WTC11 (cell line): Measurements from ENCODE around the gene HIPK2. TPM values are rescaled to one million over a fixed set of nuclear protein-coding genes. Genes with fewer than 3 reads are reported as not detected.

ENCODE experiments used
- ATAC-seq: fragments of 200-7000 bp; cut with Tn5 transposase; 2 replicates; pipeline ENCODE4 v1.10.0; 2021; ENCODE audit warnings: mild to moderate bottlenecking, moderate library complexity
- CTCF ChIA-PET: fragments of 300-600 bp; sonication (Branson Sonifier 250); formaldehyde crosslinking; loops from one replicate; lab custom pipeline; 2021; ENCODE audit warnings: antibody characterized with exemption; lab: Charles Lee
- POLR2A ChIA-PET: fragments of 350-600 bp; sonication (Branson Sonifier 250); formaldehyde crosslinking; loops from one replicate; lab custom pipeline; 2021; ENCODE audit warnings: antibody characterized with exemption; lab: Charles Lee
- DNase-seq: peaks from one replicate; pipeline ENCODE4 v3.0.0; 2021; ENCODE audit warnings: low spot score
- H3K27ac Mint-ChIP-seq: 2 replicates; pipeline ENCODE4 v1.8.0; 2021; ENCODE audit warnings: mixed read lengths
- H3K27me3 Mint-ChIP-seq: 2 replicates; pipeline ENCODE4 v1.8.0; 2021; ENCODE audit warnings: low read depth, mild to moderate bottlenecking, moderate library complexity, mixed read lengths
- H3K36me3 Mint-ChIP-seq: 2 replicates; pipeline ENCODE4 v1.8.0; 2021; ENCODE audit warnings: mixed read lengths
- H3K4me1 Mint-ChIP-seq: 2 replicates; pipeline ENCODE4 v1.8.0; 2022; ENCODE audit warnings: mixed read lengths
- H3K4me3 Mint-ChIP-seq: 2 replicates; pipeline ENCODE4 v1.8.0; 2021; ENCODE audit warnings: mild to moderate bottlenecking, moderate library complexity, mixed read lengths
- H3K9me3 Mint-ChIP-seq: 2 replicates; pipeline ENCODE4 v1.8.0; 2021; ENCODE audit warnings: mixed read lengths
- CREB1 ChIP-seq: sonication (generic); formaldehyde crosslinking; IDR thresholded peaks from 2 replicates; pipeline ENCODE4 v1.8.0; 2023; ENCODE audit warnings: mild to moderate bottlenecking, missing genetic modification reagents
- ETV6 ChIP-seq: sonication (generic); formaldehyde crosslinking; IDR thresholded peaks from 2 replicates; pipeline ENCODE4 v1.8.1; 2022; ENCODE audit warnings: mild to moderate bottlenecking, missing genetic modification reagents
- JUN ChIP-seq: sonication (generic); formaldehyde crosslinking; IDR thresholded peaks from 2 replicates; pipeline ENCODE4 v1.8.0; 2023; ENCODE audit warnings: mild to moderate bottlenecking, missing genetic modification reagents
- NFATC4 ChIP-seq: fragments of 250-450 bp; sonication (Bioruptor Pico); IDR thresholded peaks from 2 replicates; pipeline ENCODE4 v1.9.0; 2021; ENCODE audit warnings: mild to moderate bottlenecking
- NFYB ChIP-seq: sonication (generic); formaldehyde crosslinking; conservative IDR thresholded peaks from 2 replicates; pipeline ENCODE4 v1.8.0; 2022; ENCODE audit warnings: low read depth, missing genetic modification reagents
- SOX15 ChIP-seq: fragments of 250-450 bp; sonication (Bioruptor Pico); IDR thresholded peaks from 2 replicates; pipeline ENCODE4 v1.9.0; 2021; ENCODE audit warnings: mild to moderate bottlenecking
- TEAD1 ChIP-seq: sonication (generic); formaldehyde crosslinking; IDR thresholded peaks from 2 replicates; pipeline ENCODE4 v1.8.0; 2022; ENCODE audit warnings: mild to moderate bottlenecking, missing genetic modification reagents
- ZNF416 ChIP-seq: fragments of 250-450 bp; sonication (Bioruptor Pico); IDR thresholded peaks from 2 replicates; pipeline ENCODE4 v1.9.0; 2021; ENCODE audit warnings: mild to moderate bottlenecking, inconsistent platforms
- total RNA-seq: library from RNA; stranded (reverse); gene quantifications from 3 replicates; pipeline ENCODE4 v1.2.3, GENCODE V29; 2021
- TF ChIP-seq, protein P1 (sequence below): sonication (generic); formaldehyde crosslinking; IDR thresholded peaks from 2 replicates; pipeline ENCODE4 v1.8.1; 2023; ENCODE audit warnings: mild to moderate bottlenecking, missing genetic modification reagents, moderate library complexity
- TF ChIP-seq, protein P2 (sequence below): sonication (generic); formaldehyde crosslinking; IDR thresholded peaks from 2 replicates; pipeline ENCODE4 v1.8.1; 2023; ENCODE audit warnings: mild to moderate bottlenecking, missing genetic modification reagents, borderline replicate concordance
- TF ChIP-seq, protein P3 (sequence below): sonication (generic); formaldehyde crosslinking; IDR thresholded peaks from 2 replicates; pipeline ENCODE4 v1.8.0; 2022; ENCODE audit warnings: mild to moderate bottlenecking, missing genetic modification reagents
- TF ChIP-seq, protein P4 (sequence below): fragments of 250-450 bp; sonication (Bioruptor Pico); conservative IDR thresholded peaks from 2 replicates; pipeline ENCODE4 v1.9.0; 2021; ENCODE audit warnings: mild to moderate bottlenecking
- TF ChIP-seq, protein P5 (sequence below): sonication (generic); formaldehyde crosslinking; IDR thresholded peaks from 2 replicates; pipeline ENCODE4 v1.8.0; 2023; ENCODE audit warnings: missing genetic modification reagents, mild to moderate bottlenecking, borderline replicate concordance
- TF ChIP-seq, protein P6 (sequence below): fragments of 250-450 bp; sonication (Bioruptor Pico); IDR thresholded peaks from 2 replicates; pipeline ENCODE4 v1.8.0; 2021; ENCODE audit warnings: mild to moderate bottlenecking

The HIPK2 gene
- total RNA-seq, 1 experiment from 2014 or later, result 25.3 TPM

DNA sequence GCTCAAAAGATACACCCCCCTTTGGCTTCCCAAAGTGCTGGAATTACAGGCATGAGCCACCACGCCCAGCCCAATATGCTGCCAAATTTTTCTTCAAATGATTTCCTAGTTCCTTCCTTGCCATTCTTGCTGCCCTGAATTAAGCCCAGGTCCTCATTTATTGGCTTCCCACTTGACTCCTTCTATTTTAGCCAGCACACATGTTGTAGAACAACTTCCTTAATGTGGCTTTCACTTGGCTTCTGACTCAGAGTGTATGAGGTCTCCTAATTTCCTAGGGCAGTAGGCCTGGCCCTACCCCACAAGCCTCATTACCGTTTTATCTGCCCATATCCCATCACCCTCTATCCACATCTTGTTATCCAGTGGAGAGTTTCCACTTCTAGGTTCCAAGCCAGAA, 21.8 kb upstream of the HIPK2 start (continued):
- TF ChIP-seq, protein P1, sequence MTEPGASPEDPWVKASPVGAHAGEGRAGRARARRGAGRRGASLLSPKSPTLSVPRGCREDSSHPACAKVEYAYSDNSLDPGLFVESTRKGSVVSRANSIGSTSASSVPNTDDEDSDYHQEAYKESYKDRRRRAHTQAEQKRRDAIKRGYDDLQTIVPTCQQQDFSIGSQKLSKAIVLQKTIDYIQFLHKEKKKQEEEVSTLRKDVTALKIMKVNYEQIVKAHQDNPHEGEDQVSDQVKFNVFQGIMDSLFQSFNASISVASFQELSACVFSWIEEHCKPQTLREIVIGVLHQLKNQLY (CRISPR knock-in tag), result no peak

DNA sequence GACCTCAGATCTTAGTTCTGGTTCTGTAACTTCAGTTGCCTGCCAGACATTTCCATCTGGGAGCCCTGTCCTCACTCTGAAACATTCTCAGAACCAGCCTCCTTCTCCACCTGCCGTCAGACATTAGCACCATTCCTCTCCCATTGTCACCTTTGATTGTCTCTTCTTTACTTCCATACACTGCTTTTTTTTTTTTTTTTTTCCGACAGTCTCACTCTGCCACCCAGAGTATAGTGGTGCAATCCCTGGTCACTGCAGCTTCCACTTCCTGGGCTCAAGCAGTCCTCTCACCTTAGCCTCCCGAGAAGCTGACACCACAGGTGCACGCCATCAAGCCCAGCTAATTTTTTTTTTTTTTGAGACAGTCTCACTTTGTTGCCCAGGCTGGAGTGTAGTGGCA, 21.1 kb upstream of the HIPK2 start:
- CTCF ChIA-PET, result no interaction called here
- TF ChIP-seq CREB1 (CRISPR knock-in tag) (no peak), NFATC4 (no peak), TEAD1 (CRISPR knock-in tag) (no peak)
- POLR2A ChIA-PET, result interaction anchor here (1.1 kb wide), 1 partner anchor 9 kb away, joined by 3 read pairs; no protein-coding TSS in a partner anchor
- Mint-ChIP-seq H3K27me3 (peaks cover 6% of the 10 kb centered on the region), H3K4me3 (no peak overlapping the region), H3K27ac (no peak overlapping the region), H3K36me3 (peaks cover 20% of the 10 kb centered on the region), H3K4me1 (peaks cover 4% of the 10 kb centered on the region), H3K9me3 (peaks cover 28% of the 10 kb centered on the region)
- no peak for ATAC-seq
- DNase-seq, result no peak

DNA sequence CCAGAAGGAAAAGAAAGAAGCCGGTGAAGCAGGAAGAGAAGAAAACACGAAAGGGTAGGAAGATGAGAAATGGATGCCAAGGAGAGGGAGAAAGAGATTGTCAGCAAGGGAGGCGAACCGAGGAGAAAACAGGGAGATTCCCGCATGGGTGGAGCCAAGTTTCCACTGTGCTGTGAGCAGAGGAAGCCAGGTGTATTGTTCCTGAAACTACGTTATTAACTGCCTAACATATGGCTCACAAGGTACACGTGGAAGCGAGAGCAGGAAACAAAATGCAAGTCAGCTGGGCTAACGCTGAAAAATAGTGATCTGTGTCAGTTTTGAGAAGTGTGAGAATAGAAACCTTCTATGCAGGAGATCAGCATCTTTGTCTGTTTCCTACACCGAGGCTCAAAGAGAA, 20.4 kb upstream of the HIPK2 start:
- peaks cover 4% of the 10 kb centered on the region for H3K4me1 Mint-ChIP-seq
- DNase-seq (no peak), ATAC-seq (no peak)
- CTCF ChIA-PET, result interaction anchor here (0.5 kb wide), 2 partner anchors 128 to 759 kb away, joined by 3 to 4 read pairs; no protein-coding TSS in a partner anchor
- peaks cover 14% of the 10 kb centered on the region for H3K36me3 Mint-ChIP-seq
- no peak overlapping the region for H3K27ac Mint-ChIP-seq
- H3K4me3 Mint-ChIP-seq, result no peak overlapping the region
- POLR2A ChIA-PET, result interaction anchor here (1.1 kb wide), 1 partner anchor 9 kb away, joined by 3 read pairs; no protein-coding TSS in a partner anchor
- peaks cover 21% of the 10 kb centered on the region for H3K9me3 Mint-ChIP-seq
- H3K27me3 Mint-ChIP-seq, result peaks cover 6% of the 10 kb centered on the region
- TF ChIP-seq SOX15 (CRISPR knock-in tag) (no peak), ZNF416 (CRISPR knock-in tag) (no peak), ETV6 (CRISPR knock-in tag) (no peak), NFYB (CRISPR knock-in tag) (no peak)
- TF ChIP-seq, protein P2, sequence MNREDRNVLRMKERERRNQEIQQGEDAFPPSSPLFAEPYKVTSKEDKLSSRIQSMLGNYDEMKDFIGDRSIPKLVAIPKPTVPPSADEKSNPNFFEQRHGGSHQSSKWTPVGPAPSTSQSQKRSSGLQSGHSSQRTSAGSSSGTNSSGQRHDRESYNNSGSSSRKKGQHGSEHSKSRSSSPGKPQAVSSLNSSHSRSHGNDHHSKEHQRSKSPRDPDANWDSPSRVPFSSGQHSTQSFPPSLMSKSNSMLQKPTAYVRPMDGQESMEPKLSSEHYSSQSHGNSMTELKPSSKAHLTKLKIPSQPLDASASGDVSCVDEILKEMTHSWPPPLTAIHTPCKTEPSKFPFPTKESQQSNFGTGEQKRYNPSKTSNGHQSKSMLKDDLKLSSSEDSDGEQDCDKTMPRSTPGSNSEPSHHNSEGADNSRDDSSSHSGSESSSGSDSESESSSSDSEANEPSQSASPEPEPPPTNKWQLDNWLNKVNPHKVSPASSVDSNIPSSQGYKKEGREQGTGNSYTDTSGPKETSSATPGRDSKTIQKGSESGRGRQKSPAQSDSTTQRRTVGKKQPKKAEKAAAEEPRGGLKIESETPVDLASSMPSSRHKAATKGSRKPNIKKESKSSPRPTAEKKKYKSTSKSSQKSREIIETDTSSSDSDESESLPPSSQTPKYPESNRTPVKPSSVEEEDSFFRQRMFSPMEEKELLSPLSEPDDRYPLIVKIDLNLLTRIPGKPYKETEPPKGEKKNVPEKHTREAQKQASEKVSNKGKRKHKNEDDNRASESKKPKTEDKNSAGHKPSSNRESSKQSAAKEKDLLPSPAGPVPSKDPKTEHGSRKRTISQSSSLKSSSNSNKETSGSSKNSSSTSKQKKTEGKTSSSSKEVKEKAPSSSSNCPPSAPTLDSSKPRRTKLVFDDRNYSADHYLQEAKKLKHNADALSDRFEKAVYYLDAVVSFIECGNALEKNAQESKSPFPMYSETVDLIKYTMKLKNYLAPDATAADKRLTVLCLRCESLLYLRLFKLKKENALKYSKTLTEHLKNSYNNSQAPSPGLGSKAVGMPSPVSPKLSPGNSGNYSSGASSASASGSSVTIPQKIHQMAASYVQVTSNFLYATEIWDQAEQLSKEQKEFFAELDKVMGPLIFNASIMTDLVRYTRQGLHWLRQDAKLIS (CRISPR knock-in tag), result no peak

DNA sequence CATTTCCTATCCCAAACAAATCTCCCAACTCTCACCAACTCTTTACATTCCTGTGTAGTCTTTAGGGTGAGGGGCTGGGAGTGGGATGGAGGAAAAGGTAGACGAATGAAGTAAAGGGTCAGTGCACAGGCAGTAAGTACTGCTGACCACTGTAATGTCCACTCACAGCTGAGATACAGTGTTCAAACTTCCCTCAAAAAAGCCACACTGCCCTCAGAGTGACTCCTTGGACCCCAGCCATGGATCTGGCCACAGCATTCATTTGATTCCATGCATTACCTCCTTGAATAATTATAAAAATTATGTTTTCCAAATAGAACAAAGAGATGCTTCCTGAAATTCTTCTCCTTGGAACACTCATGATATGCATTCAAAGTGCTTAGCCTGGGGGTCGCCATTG, 19.8 kb upstream of the HIPK2 start:
- DNase-seq (no peak), ATAC-seq (no peak)
- Mint-ChIP-seq H3K27me3 (peaks cover 3% of the 10 kb centered on the region), H3K4me3 (no peak overlapping the region), H3K36me3 (peaks cover 8% of the 10 kb centered on the region), H3K9me3 (peaks cover 15% of the 10 kb centered on the region), H3K27ac (no peak overlapping the region), H3K4me1 (peaks cover 4% of the 10 kb centered on the region)
- ChIA-PET CTCF (interaction anchor here (0.5 kb wide), 1 partner anchor 758 kb away, joined by 3 read pairs; no protein-coding TSS in a partner anchor), POLR2A (no interaction called here)
- no peak for TF ChIP-seq JUN (CRISPR knock-in tag)
- no peak for TF ChIP-seq TEAD1 (CRISPR knock-in tag)
- TF ChIP-seq, protein P3, sequence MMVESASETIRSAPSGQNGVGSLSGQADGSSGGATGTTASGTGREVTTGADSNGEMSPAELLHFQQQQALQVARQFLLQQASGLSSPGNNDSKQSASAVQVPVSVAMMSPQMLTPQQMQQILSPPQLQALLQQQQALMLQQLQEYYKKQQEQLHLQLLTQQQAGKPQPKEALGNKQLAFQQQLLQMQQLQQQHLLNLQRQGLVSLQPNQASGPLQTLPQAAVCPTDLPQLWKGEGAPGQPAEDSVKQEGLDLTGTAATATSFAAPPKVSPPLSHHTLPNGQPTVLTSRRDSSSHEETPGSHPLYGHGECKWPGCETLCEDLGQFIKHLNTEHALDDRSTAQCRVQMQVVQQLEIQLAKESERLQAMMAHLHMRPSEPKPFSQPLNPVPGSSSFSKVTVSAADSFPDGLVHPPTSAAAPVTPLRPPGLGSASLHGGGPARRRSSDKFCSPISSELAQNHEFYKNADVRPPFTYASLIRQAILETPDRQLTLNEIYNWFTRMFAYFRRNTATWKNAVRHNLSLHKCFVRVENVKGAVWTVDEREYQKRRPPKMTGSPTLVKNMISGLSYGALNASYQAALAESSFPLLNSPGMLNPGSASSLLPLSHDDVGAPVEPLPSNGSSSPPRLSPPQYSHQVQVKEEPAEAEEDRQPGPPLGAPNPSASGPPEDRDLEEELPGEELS, result no peak
- TF ChIP-seq ZNF416 (CRISPR knock-in tag), result no peak
- TF ChIP-seq, protein P1 (CRISPR knock-in tag), result no peak
- TF ChIP-seq, protein P4, sequence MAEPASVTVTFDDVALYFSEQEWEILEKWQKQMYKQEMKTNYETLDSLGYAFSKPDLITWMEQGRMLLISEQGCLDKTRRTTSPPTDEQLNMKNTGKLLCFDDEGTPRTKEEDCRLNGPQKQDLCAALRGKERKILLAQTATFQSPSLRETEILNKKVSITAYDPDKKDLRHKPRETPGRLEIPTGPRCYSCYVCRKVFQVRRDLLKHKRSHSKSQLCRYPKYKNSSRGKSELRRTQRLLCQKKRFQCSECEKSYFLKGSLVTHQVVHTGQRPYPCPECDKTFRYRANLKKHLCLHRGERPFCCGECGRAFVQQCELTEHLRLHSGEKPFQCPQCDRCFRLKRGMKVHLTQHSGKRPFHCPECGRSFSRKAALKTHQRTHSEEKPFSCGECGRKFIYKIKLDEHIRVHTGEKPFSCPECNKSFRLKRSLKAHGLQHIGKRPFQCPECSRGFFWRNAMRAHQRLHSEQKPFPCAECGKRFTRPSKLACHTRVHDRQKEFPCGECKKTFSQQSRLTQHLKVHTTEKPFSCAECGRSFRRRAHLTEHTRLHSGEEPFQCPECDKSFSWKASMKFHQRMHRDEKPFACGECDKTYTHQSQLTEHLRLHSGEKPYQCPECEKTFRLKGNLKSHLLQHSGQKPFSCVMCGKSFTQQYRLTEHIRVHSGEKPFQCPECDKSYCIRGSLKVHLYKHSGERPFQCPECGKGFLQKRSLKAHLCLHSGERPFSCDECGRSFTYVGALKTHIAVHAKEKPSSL, result no peak
- TF ChIP-seq, protein P5, sequence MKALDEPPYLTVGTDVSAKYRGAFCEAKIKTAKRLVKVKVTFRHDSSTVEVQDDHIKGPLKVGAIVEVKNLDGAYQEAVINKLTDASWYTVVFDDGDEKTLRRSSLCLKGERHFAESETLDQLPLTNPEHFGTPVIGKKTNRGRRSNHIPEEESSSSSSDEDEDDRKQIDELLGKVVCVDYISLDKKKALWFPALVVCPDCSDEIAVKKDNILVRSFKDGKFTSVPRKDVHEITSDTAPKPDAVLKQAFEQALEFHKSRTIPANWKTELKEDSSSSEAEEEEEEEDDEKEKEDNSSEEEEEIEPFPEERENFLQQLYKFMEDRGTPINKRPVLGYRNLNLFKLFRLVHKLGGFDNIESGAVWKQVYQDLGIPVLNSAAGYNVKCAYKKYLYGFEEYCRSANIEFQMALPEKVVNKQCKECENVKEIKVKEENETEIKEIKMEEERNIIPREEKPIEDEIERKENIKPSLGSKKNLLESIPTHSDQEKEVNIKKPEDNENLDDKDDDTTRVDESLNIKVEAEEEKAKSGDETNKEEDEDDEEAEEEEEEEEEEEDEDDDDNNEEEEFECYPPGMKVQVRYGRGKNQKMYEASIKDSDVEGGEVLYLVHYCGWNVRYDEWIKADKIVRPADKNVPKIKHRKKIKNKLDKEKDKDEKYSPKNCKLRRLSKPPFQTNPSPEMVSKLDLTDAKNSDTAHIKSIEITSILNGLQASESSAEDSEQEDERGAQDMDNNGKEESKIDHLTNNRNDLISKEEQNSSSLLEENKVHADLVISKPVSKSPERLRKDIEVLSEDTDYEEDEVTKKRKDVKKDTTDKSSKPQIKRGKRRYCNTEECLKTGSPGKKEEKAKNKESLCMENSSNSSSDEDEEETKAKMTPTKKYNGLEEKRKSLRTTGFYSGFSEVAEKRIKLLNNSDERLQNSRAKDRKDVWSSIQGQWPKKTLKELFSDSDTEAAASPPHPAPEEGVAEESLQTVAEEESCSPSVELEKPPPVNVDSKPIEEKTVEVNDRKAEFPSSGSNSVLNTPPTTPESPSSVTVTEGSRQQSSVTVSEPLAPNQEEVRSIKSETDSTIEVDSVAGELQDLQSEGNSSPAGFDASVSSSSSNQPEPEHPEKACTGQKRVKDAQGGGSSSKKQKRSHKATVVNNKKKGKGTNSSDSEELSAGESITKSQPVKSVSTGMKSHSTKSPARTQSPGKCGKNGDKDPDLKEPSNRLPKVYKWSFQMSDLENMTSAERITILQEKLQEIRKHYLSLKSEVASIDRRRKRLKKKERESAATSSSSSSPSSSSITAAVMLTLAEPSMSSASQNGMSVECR, result no peak
- TF ChIP-seq, protein P6, sequence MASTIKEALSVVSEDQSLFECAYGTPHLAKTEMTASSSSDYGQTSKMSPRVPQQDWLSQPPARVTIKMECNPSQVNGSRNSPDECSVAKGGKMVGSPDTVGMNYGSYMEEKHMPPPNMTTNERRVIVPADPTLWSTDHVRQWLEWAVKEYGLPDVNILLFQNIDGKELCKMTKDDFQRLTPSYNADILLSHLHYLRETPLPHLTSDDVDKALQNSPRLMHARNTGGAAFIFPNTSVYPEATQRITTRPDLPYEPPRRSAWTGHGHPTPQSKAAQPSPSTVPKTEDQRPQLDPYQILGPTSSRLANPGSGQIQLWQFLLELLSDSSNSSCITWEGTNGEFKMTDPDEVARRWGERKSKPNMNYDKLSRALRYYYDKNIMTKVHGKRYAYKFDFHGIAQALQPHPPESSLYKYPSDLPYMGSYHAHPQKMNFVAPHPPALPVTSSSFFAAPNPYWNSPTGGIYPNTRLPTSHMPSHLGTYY (CRISPR knock-in tag), result no peak
